Mucosa of rectum (tissue), 2 donors: Measurements from ENCODE around the gene DNASE2.

Experiments used
- H3K27ac ChIP-seq, 2 donors: one replicate each; pipeline ENCODE4 v1.7.0; 2013; ENCODE audit warnings: inconsistent platforms in 2 of 2, low read depth in 2 of 2, low read length in 2 of 2
- H3K27me3 ChIP-seq, 2 donors: one replicate each; pipeline ENCODE4 v1.7.0; 2013; ENCODE audit warnings: low read length in 2 of 2; ENCODE audit not compliant: control insufficient read depth in 2 of 2, insufficient read depth in 2 of 2
- H3K36me3 ChIP-seq, 2 donors: one replicate each; pipeline ENCODE4 v1.7.0; 2013; ENCODE audit warnings: low read length in 2 of 2; ENCODE audit not compliant: control insufficient read depth in 2 of 2, insufficient read depth in 2 of 2
- H3K4me1 ChIP-seq, 2 donors: one replicate each; pipeline ENCODE4 v1.7.0; 2013; ENCODE audit warnings: low read length in 2 of 2, mild to moderate bottlenecking in 1 of 2; ENCODE audit not compliant: control insufficient read depth in 2 of 2, insufficient read depth in 2 of 2
- H3K4me3 ChIP-seq, 2 donors: one replicate each; pipeline ENCODE4 v1.7.0; 2013; ENCODE audit warnings: low read length in 2 of 2
- H3K9ac ChIP-seq, 2 donors: one replicate each; pipeline ENCODE4 v1.7.0; 2013; ENCODE audit warnings: low read length in 2 of 2, low read depth in 1 of 2, mild to moderate bottlenecking in 1 of 2
- H3K9me3 ChIP-seq, 2 donors: one replicate each; pipeline ENCODE4 v1.7.0; 2013; ENCODE audit warnings: low read length in 2 of 2; ENCODE audit not compliant: control insufficient read depth in 2 of 2
- donor health status: healthy.
- donor health status: Normal muscosa, but diverticular disease.

DNASE2 gene

DNA sequence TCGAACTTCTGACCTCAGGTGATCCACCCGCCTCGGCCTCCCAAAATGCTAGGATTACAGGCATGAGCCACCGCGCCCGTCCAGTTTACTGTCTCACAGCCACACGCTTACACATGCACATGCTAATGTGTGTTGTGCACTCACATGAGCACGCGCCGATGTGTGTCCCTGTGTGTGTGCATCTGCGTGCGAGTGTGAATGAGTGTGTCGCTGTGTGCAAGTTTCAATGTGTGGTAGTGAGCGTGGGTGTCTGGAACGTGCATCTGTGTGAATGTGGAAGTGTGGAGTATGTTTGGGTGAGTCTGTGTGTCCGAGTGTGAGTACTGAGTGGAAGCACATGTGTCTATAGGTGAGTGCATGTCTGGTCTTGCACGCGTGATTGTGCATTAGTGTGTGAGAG is 38.7 kb downstream of the DNASE2 start:
- Histone ChIP-seq H3K4me3 (no peak overlapping the region), H3K9me3 (no peaks in the 10 kb centered on the region), H3K36me3 (no peaks in the 10 kb centered on the region), H3K27ac (no peak overlapping the region), H3K9ac (no peak overlapping the region), H3K27me3 (peaks cover 54 to 58% of the 10 kb centered on the region in 2 donors), H3K4me1 (peaks cover 7% of the 10 kb centered on the region in 2 donors)

DNA sequence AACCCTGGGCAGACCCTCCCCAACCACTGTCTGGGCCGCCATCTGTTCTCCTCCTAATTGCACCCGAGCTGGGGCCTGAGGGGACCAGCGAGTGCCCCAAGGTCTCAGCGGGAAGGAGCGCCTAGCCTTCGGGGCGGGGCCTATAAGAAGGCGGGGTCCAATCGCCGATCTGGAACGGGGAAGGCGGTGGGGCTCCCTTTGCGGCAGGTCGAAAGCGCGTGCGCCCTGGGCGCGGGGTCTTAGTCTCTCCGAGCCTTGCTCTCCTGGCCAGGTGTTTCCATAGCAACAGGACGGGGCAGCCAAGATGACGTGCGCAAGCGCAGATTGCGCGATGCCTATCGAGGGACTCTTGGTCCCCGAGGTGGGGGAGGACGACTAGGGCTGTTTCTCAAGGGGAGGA is 40.2 kb downstream of the DNASE2 start:
- Histone ChIP-seq H3K27me3 (peaks cover 58 to 63% of the 10 kb centered on the region in 2 donors), H3K36me3 (no peaks in the 10 kb centered on the region), H3K4me1 (peaks cover 7% of the 10 kb centered on the region in 2 donors), H3K4me3 (no peak overlapping the region), H3K9me3 (no peaks in the 10 kb centered on the region), H3K27ac (no peak overlapping the region), H3K9ac (no peak overlapping the region)

DNA sequence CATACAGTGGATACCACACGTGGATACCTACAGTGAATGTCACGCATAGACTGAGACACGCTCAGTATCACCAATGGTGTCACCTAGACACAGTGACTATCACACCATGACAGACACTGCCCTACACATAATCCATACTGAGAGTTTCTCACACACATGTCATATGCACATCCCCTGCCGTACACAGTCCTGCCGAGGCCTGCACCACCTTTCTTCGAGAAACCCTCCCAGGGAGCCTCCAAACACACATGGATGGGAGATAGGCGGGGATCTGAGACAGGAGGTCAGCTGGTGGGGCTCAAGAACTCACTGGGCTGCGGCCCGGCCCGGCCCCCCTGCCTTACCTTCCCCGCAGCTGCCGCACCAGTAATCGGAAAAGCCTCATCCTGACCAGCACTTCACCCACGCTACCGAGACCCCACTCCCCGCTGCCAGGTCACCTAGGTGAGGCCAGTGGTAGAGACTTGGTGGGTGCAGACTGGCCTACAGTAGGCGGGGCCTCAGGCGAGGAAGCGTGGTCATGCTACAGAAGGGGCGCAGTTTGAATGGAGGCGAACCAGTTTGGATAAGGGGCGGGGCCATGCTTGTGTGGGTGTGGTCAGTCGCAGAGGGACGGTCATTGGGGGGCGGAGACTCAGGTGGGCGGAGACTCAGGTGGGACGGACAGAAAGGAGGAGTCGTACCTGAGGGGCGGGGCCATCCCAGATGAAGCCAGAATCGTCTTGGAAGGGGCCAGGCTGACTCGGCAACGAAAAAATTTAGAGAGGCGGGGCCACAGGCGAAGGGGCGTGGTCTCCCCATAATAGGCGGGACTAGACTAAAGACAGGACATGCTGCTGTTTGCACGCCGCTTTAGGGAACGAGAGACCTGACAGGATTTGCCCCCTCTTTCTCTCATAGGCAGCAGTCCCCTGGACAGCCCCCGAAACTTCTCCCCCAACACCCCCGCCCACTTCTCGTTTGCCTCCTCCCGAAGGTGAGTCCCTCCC is 40.9 kb downstream of the DNASE2 start:
- Histone ChIP-seq H3K36me3 (no peaks in the 10 kb centered on the region), H3K4me1 (peaks cover 7% of the 10 kb centered on the region in 2 donors), H3K9me3 (no peaks in the 10 kb centered on the region), H3K27me3 (peaks cover 61 to 63% of the 10 kb centered on the region in 2 donors), H3K9ac (no peak overlapping the region), H3K27ac (no peak overlapping the region), H3K4me3 (no peak overlapping the region)

GRCh38 chr19:12838886-12839756 is 42.1 kb downstream of the DNASE2 start:
- Histone ChIP-seq H3K36me3 (no peaks in the 10 kb centered on the region), H3K27ac (no peak overlapping the region), H3K9ac (no peak overlapping the region), H3K4me3 (no peak overlapping the region), H3K9me3 (no peaks in the 10 kb centered on the region), H3K4me1 (peaks cover 7% of the 10 kb centered on the region in 2 donors), H3K27me3 (peaks cover 68 to 70% of the 10 kb centered on the region in 2 donors)

- peaks cover 69 to 71% of the 10 kb centered on the region in 2 donors for H3K27me3 ChIP-seq
- peak within 1 kb of the TSS in 1 of 2 donors; percentile 14 for H3K4me3 ChIP-seq
- H3K27ac ChIP-seq: no peak within 1 kb of the TSS
These were observed 42.9 kb downstream of the DNASE2 start, which contains the start of gene MAST1 for GRCh38 chr19:12838182-12838885. MAST1 (plus strand) TSS chr19:12838515; CDS start chr19:12838573, 58 bp downstream.

GRCh38 chr19:12837225-12837624 is 44.0 kb downstream of the DNASE2 start:
- Histone ChIP-seq H3K27me3 (peaks cover 70 to 74% of the 10 kb centered on the region in 2 donors), H3K9me3 (no peaks in the 10 kb centered on the region), H3K9ac (no peak overlapping the region), H3K36me3 (no peaks in the 10 kb centered on the region), H3K4me3 (no peak overlapping the region), H3K4me1 (peaks cover 7 to 12% of the 10 kb centered on the region in 2 donors), H3K27ac (no peak overlapping the region)

More at GRCh38 chr19:12838182-12838885, 42.9 kb downstream of the DNASE2 start, which contains the start of gene MAST1:
- Histone ChIP-seq H3K4me1 (peaks cover 7 to 8% of the 10 kb centered on the region in 2 donors), H3K9me3 (no peaks in the 10 kb centered on the region), H3K9ac (peak within 1 kb of the TSS in 1 of 2 donors; percentile 2), H3K36me3 (no peaks in the 10 kb centered on the region)

GRCh38 chr19:12836529-12836863 is 44.8 kb downstream of the DNASE2 start:
- peaks cover 7 to 12% of the 10 kb centered on the region in 2 donors for H3K4me1 ChIP-seq
- H3K9ac ChIP-seq: no peak overlapping the region
- peaks cover 72% of the 10 kb centered on the region in 2 donors for H3K27me3 ChIP-seq
- H3K4me3 ChIP-seq: no peak overlapping the region
- no peak overlapping the region for H3K27ac ChIP-seq
- H3K36me3 ChIP-seq: no peaks in the 10 kb centered on the region
- H3K9me3 ChIP-seq: no peaks in the 10 kb centered on the region

- Histone ChIP-seq H3K27me3 (peaks cover 62 to 66% of the 10 kb centered on the region in 2 donors), H3K27ac (no peak overlapping the region), H3K4me1 (peaks cover 0 to 10% of the 10 kb centered on the region in 2 donors), H3K9ac (no peak overlapping the region), H3K36me3 (no peaks in the 10 kb centered on the region), H3K4me3 (no peak overlapping the region), H3K9me3 (no peaks in the 10 kb centered on the region)
These were observed 46.1 kb downstream of the DNASE2 start for GRCh38 chr19:12834976-12835757.

GRCh38 chr19:12834566-12834943 is 46.7 kb downstream of the DNASE2 start, which contains the start of gene RTBDN:
RTBDN (minus strand) TSS chr19:12834579; CDS start chr19:12829979, 4,600 bp downstream.
- no peak within 1 kb of the TSS for H3K9ac ChIP-seq
- H3K27ac ChIP-seq: no peak within 1 kb of the TSS
- H3K36me3 ChIP-seq: no peaks in the 10 kb centered on the region
- H3K4me1 ChIP-seq: peaks cover 0 to 10% of the 10 kb centered on the region in 2 donors
- H3K27me3 ChIP-seq: peaks cover 61 to 64% of the 10 kb centered on the region in 2 donors
- H3K9me3 ChIP-seq: no peaks in the 10 kb centered on the region
- peak within 1 kb of the TSS in 1 of 2 donors; percentile 27 for H3K4me3 ChIP-seq
